Peyer's patch (tissue), 4 donors: ENCODE results near the gene CRIP2. TPM values are rescaled to one million over a fixed set of nuclear protein-coding genes. Genes with fewer than 3 reads are reported as not detected.

Source experiments
- DNase-seq, 3 donors: peaks; one replicate each; pipeline ENCODE4 v3.0.0-alpha.2; 2017 to 2019
- H3K27ac ChIP-seq, 4 donors: fragments of 200-600 bp; sonication (generic); one replicate each; pipeline ENCODE4 v1.5.1; 2016 to 2019
- H3K27me3 ChIP-seq, 2 donors: fragments of 200-600 bp; sonication (generic); one replicate each; pipeline ENCODE4 v1.5.1; 2019
- H3K36me3 ChIP-seq, 3 donors: fragments of 200-600 bp; sonication (generic); one replicate each; pipeline ENCODE4 v1.5.1; 2016 to 2019
- H3K4me1 ChIP-seq, 4 donors: fragments of 200-600 bp; sonication (generic); one replicate each; pipeline ENCODE4 v1.5.1; 2016 to 2019
- H3K4me3 ChIP-seq, 4 donors: fragments of 200-600 bp; sonication (generic); 1 replicate in 3 of 4; 2 replicates in 1 of 4; pipeline ENCODE4 v1.5.1; 2016 to 2019; ENCODE audit warnings: mild to moderate bottlenecking in 1 of 4
- H3K9me3 ChIP-seq, 4 donors: fragments of 200-600 bp; sonication (generic); one replicate each; pipeline ENCODE4 v1.5.1; 2016 to 2019; ENCODE audit warnings: mild to moderate bottlenecking in 1 of 4
- CTCF ChIP-seq, 6 experiments: fragments of 450-650 bp in 4 of 6; fragments of 200-600 bp in 2 of 6; sonication (generic) in 1 of 6; IDR thresholded peaks; one replicate each; pipeline ENCODE4 v1.5.1; 2017 to 2019; ENCODE audit warnings: antibody characterized with exemption in 6 of 6, mild to moderate bottlenecking in 3 of 6, moderate library complexity in 1 of 6
- POLR2A ChIP-seq, 2 donors: fragments of 450-650 bp; IDR thresholded peaks; one replicate each; pipeline ENCODE4 v1.5.1; 2017; ENCODE audit warnings: antibody characterized with exemption in 2 of 2, mild to moderate bottlenecking in 2 of 2, moderate library complexity in 2 of 2
- total RNA-seq, 4 donors: library from RNA; depleted of rRNA; stranded (reverse); fragments of >200 nt; gene quantifications; one replicate each; pipeline ENCODE4 v1.1.0, GENCODE V29; 2016

CRIP2 gene
- total RNA-seq, 4 donors from 2014 or later = 20.8 to 69.3 (median 41.9) TPM

DNA sequence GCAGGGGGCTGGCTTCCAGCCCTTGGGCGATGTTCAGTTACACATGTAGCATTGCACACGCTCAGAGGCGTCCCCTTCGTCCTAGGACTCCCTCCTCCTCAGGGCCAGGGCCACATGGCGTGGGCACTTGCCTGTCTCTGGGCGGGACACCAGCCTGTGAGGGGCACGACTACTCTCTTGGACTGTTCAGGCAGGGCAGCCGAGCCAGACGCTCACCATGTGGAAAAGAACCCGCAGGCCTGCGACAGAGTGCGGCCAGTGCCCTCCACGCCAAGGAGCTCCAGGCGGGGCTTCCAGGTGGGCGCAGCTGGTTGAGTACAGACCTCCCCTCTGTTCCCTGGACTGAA lies 34.1 kb upstream of the CRIP2 start:
- Histone ChIP-seq H3K27ac (no peak overlapping the region), H3K9me3 (no peaks in the 10 kb centered on the region), H3K36me3 (peaks cover 0 to 6% (median 0%) of the 10 kb centered on the region in 3 donors), H3K4me3 (no peak overlapping the region), H3K27me3 (no peaks in the 10 kb centered on the region), H3K4me1 (peaks cover 0 to 6% (median 0%) of the 10 kb centered on the region in 4 donors)
- no peak for TF ChIP-seq POLR2A (IDR thresholded peaks at IDR 0.05)
- DNase-seq = no peak

DNA sequence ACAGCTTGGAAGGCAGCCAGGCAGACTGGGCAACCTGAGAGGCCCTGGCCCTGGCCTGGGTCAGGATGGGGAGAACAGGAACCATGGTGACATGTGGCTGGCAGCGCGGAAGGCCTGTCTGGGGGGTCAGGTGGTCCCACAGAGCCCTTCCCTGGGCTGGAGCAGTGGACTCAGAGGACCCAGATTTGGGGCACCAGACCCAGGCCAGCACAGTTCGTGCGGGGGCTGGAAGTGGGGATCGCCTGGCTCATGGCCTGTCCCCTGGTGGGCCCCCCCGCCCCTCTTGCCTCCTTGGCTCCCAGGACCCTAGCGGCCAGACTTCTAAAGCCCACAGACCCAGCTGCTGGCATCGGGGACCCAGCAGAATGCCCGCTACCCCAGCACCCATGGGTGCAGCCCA lies 33.6 kb upstream of the CRIP2 start:
- no peak overlapping the region for H3K27ac ChIP-seq
- H3K4me3 ChIP-seq = no peak overlapping the region
- TF ChIP-seq CTCF (IDR thresholded peaks at IDR 0.05) = no peak
- no peak for TF ChIP-seq POLR2A (IDR thresholded peaks at IDR 0.05)
- H3K36me3 ChIP-seq = peaks cover 0 to 6% (median 0%) of the 10 kb centered on the region in 3 donors
- DNase-seq = no peak
- H3K9me3 ChIP-seq = no peaks in the 10 kb centered on the region
- H3K27me3 ChIP-seq = no peaks in the 10 kb centered on the region
- peaks cover 0 to 6% (median 0%) of the 10 kb centered on the region in 4 donors for H3K4me1 ChIP-seq

GRCh38 chr14:105442125-105442524 lies 32.5 kb upstream of the CRIP2 start:
- H3K36me3 ChIP-seq = peaks cover 0 to 9% (median 0%) of the 10 kb centered on the region in 3 donors
- H3K9me3 ChIP-seq = no peaks in the 10 kb centered on the region
- TF ChIP-seq CTCF (IDR thresholded peaks at IDR 0.05) (no peak), POLR2A (IDR thresholded peaks at IDR 0.05) (no peak)
- H3K27ac ChIP-seq = no peak overlapping the region
- DNase-seq = no peak
- H3K4me1 ChIP-seq = peaks cover 0 to 6% (median 0%) of the 10 kb centered on the region in 4 donors
- H3K4me3 ChIP-seq = no peak overlapping the region
- no peaks in the 10 kb centered on the region for H3K27me3 ChIP-seq

- no peak for DNase-seq
- no peak for TF ChIP-seq POLR2A (IDR thresholded peaks at IDR 0.05)
- TF ChIP-seq CTCF (IDR thresholded peaks at IDR 0.05) = no peak
- H3K36me3 ChIP-seq = peaks cover 0 to 14% (median 0%) of the 10 kb centered on the region in 3 donors
- H3K27me3 ChIP-seq = no peaks in the 10 kb centered on the region
- H3K4me3 ChIP-seq = no peak overlapping the region
- no peak overlapping the region for H3K27ac ChIP-seq
- H3K4me1 ChIP-seq = no peaks in the 10 kb centered on the region
- H3K9me3 ChIP-seq = no peaks in the 10 kb centered on the region
Measured at GRCh38 chr14:105442834-105443233, 31.8 kb upstream of the CRIP2 start.

DNA sequence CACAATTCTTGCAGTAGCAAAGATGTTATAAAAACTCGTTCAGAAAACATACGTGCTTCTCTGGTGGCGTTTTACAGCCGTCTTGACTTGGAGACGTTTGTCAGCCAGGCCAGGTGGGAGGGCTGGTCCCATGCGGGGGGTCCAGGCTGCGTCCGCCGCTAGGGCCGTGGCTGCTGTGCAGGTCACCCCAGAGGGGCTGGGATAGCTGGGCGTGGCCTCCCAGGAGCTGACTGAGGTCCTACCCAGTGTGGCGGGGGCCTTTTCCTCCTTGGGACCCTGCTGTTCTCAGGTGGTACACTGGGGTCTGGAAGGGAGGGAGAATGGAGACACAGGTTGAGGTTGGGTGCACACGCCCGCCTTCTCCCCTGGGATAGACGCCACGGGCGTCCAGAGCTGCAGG lies 29.8 kb upstream of the CRIP2 start:
- Histone ChIP-seq H3K4me1 (peaks cover 0 to 9% (median 2%) of the 10 kb centered on the region in 4 donors), H3K27me3 (no peaks in the 10 kb centered on the region), H3K36me3 (peaks cover 0 to 21% (median 0%) of the 10 kb centered on the region in 3 donors), H3K9me3 (no peaks in the 10 kb centered on the region), H3K4me3 (no peak overlapping the region), H3K27ac (no peak overlapping the region)
- no peak for DNase-seq
- TF ChIP-seq POLR2A (IDR thresholded peaks at IDR 0.05) = no peak
- TF ChIP-seq CTCF (IDR thresholded peaks at IDR 0.05) = no peak

GRCh38 chr14:105445290-105445689 lies 29.3 kb upstream of the CRIP2 start:
- no peak overlapping the region for H3K27ac ChIP-seq
- H3K36me3 ChIP-seq = peaks cover 0 to 25% (median 0%) of the 10 kb centered on the region in 3 donors
- no peak overlapping the region for H3K4me3 ChIP-seq
- no peaks in the 10 kb centered on the region for H3K27me3 ChIP-seq
- DNase-seq = no peak
- peaks cover 0 to 9% (median 2%) of the 10 kb centered on the region in 4 donors for H3K4me1 ChIP-seq
- H3K9me3 ChIP-seq = no peaks in the 10 kb centered on the region
- TF ChIP-seq CTCF (IDR thresholded peaks at IDR 0.05) (no peak), POLR2A (IDR thresholded peaks at IDR 0.05) (no peak)
